HL-60 (cell line): Measurements from ENCODE around the gene APOBEC3B.

ENCODE experiments used
- CTCF ChIP-seq: IDR thresholded peaks from one replicate; pipeline ENCODE4 v1.5.1; 2011; ENCODE audit warnings: low read length, control low read depth, inconsistent platforms; ENCODE audit not compliant: insufficient read depth
- GABPA ChIP-seq: IDR thresholded peaks from 2 replicates; pipeline ENCODE4 v1.6.1; 2012; ENCODE audit warnings: low read depth
- POLR2AphosphoS5 ChIP-seq: IDR thresholded peaks from 2 replicates; pipeline ENCODE4 v1.6.1; 2012; ENCODE audit warnings: low read depth

GRCh38 chr22:38936562-38936961 is 45.6 kb upstream of the APOBEC3B start:
- no peak for TF ChIP-seq CTCF
- TF ChIP-seq POLR2AphosphoS5, result no peak
- no peak for TF ChIP-seq GABPA
